Lower leg skin (tissue), 4 donors: ENCODE results near the gene SLC6A18. TPM values are rescaled to one million over a fixed set of nuclear protein-coding genes. Genes with fewer than 3 reads are reported as not detected.

Experiments used
- DNase-seq, 2 donors: peaks; one replicate each; pipeline ENCODE4 v3.0.0-alpha.2; 2019; ENCODE audit warnings: low spot score in 2 of 2
- H3K4me3 ChIP-seq: fragments of 200-600 bp; sonication (generic); 2 replicates; pipeline ENCODE4 v1.5.1; 2017; ENCODE audit warnings: mild to moderate bottlenecking, low read depth; ENCODE audit not compliant: poor library complexity, severe bottlenecking
- CTCF ChIP-seq, 3 donors: fragments of 450-650 bp; IDR thresholded peaks; one replicate each; pipeline ENCODE4 v1.5.1; 2016; ENCODE audit warnings: antibody characterized with exemption in 3 of 3, mild to moderate bottlenecking in 3 of 3, moderate library complexity in 2 of 3
- POLR2A ChIP-seq, 2 donors: fragments of 450-650 bp; IDR thresholded peaks; one replicate each; pipeline ENCODE4 v1.6.1; 2016 to 2017; ENCODE audit warnings: antibody characterized with exemption in 2 of 2, mild to moderate bottlenecking in 1 of 2, moderate library complexity in 1 of 2
- WGBS, 2 donors: methylation state at CpG; one replicate each; pipeline ENCODE4 v1.1.5; 2018; 5-methylcytosine and 5-hydroxymethylcytosine counted together
- intact Hi-C: fragments of 100-400 bp; cut with DNase I; formaldehyde crosslinking; loops from one replicate; pipeline ENCODE4 v1.15.0; 2023; ENCODE audit warnings: low total_unique reads
- total RNA-seq, 4 donors: library from RNA; depleted of rRNA; stranded (reverse); fragments of >200 nt; gene quantifications; one replicate each; pipeline ENCODE4 v1.1.0, GENCODE V29; 2016

SLC6A18 gene
- total RNA-seq, 4 donors from 2014 or later = not detected

- no peak overlapping the region for H3K4me3 ChIP-seq
- no peak for DNase-seq
- intact Hi-C loops = no loop called here
- TF ChIP-seq CTCF (IDR thresholded peaks at IDR 0.05) = no peak
- TF ChIP-seq POLR2A (IDR thresholded peaks at IDR 0.05) = no peak
- 92% methylated on average over 5 of the region's 9 CpGs; no CpG with 5 or more reads in 1 of the 2 donors for WGBS, 2 donors
Measured at GRCh38 chr5:1179383-1179715, 45.8 kb upstream of the SLC6A18 start.

GRCh38 chr5:1180096-1180495, 45.1 kb upstream of the SLC6A18 start:
- TF ChIP-seq POLR2A (IDR thresholded peaks at IDR 0.05) = no peak
- TF ChIP-seq CTCF (IDR thresholded peaks at IDR 0.05) = no peak
- no peak overlapping the region for H3K4me3 ChIP-seq
- intact Hi-C loops = no loop called here
- DNase-seq = no peak
- WGBS, 2 donors = no CpG with 5 or more reads among the region's 20 CpGs

- no peak for DNase-seq
- intact Hi-C loops = no loop called here
- WGBS, 2 donors = 69 to 75% methylated on average over 15 to 20 of the region's 20 CpGs
- H3K4me3 ChIP-seq = no peak overlapping the region
- TF ChIP-seq POLR2A (IDR thresholded peaks at IDR 0.05) = no peak
- no peak for TF ChIP-seq CTCF (IDR thresholded peaks at IDR 0.05)
Measured at GRCh38 chr5:1180841-1181271, 44.3 kb upstream of the SLC6A18 start.

GRCh38 chr5:1181451-1182359, 43.5 kb upstream of the SLC6A18 start:
- intact Hi-C loops = no loop called here
- no peak overlapping the region for H3K4me3 ChIP-seq
- TF ChIP-seq POLR2A (IDR thresholded peaks at IDR 0.05) (no peak), CTCF (IDR thresholded peaks at IDR 0.05) (no peak)
- 69 to 75% methylated on average over 27 of the region's 27 CpGs for WGBS, 2 donors
- DNase-seq = no peak

GRCh38 chr5:1182360-1182632, 42.9 kb upstream of the SLC6A18 start:
- intact Hi-C loops = no loop called here
- 79 to 86% methylated on average over 7 of the region's 7 CpGs for WGBS, 2 donors
- TF ChIP-seq CTCF (IDR thresholded peaks at IDR 0.05) (no peak), POLR2A (IDR thresholded peaks at IDR 0.05) (no peak)
- DNase-seq = no peak
- H3K4me3 ChIP-seq = no peak overlapping the region
